ENCODE data around the gene MACROD2.

DNA sequence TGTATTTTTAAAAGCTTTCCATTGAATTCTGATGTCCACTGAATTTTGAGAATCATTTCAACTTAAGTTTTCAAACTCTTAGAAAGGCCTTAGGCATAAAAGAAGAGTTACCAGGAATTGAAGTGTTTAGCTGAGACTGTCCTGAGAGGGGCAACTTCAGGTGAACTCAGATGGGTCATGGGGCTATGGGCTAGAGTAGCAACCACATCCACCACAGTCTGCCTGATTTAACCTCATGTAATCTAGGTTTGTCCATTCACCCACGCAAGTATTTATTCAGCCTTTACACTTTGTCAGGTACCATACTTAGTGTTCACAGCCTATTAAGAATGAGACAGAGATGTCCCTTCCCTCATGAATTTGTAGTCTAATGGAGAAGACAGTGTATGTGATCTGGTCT, 2076.9 kb downstream of the MACROD2 start:
- no peak for TF ChIP-seq POLR2AphosphoS5 (IDR thresholded peaks at IDR 0.05)
- no peak for TF ChIP-seq POLR2A (IDR thresholded peaks at IDR 0.05)
